ENCODE data around the gene LTBP4. TPM values are rescaled to one million over a fixed set of nuclear protein-coding genes. Genes with fewer than 3 reads are reported as not detected.

LTBP4 gene
- polyA plus RNA-seq, 1 donor (not counting 4 experiments of a cell fraction or from before 2014, with no cell fraction given) = 29.6 TPM

DNA sequence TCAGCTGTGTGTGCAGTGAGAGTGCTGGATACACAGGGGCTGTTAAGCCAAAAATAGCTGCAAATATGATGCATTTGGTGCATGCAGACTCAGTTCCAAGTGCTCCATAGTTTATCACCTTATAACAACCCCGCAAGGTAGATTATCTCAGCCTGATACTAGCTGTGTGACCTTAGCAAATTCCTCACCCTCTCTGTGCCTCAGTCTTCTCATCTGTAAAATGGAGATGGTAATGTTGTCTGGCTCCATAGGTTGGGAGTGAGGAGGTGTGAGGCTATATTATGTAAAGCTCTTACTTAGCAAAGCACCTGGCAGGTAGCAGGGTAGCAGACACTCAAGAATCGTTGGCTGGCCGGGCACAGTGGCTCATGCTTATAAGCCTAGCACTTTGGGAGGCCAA is 48.3 kb upstream of the LTBP4 start:
- Histone ChIP-seq H3K79me2 (ENCODE audit: control insufficient read depth, insufficient read depth, low read length) (no peaks in the 10 kb centered on the region), H3K36me3 (ENCODE audit: control insufficient read depth in 2 of 2, extremely low read depth in 1 of 2, insufficient read depth in 2 of 2, low read length in 2 of 2) (no peaks in the 10 kb centered on the region), H2AFZ (ENCODE audit: control insufficient read depth, low read length) (no peak overlapping the region), H3K9ac (ENCODE audit: control insufficient read depth, extremely low read depth, insufficient read depth, low read length) (no peak overlapping the region), H3K4me1 (ENCODE audit: control insufficient read depth, extremely low read depth, insufficient read depth, low read length) (no peaks in the 10 kb centered on the region), H3K27ac (ENCODE audit: control insufficient read depth, insufficient read depth, low read length) (no peak overlapping the region), H3K27me3 (ENCODE audit: control insufficient read depth, extremely low read depth, insufficient read depth, low read length) (peaks cover 28% of the 10 kb centered on the region), H4K20me1 (ENCODE audit: control insufficient read depth, extremely low read depth, insufficient read depth, low read length) (no peaks in the 10 kb centered on the region), H3K4me2 (ENCODE audit: control insufficient read depth, extremely low read depth, insufficient read depth, low read depth, low read length) (no peak overlapping the region), H3K9me1 (ENCODE audit: control insufficient read depth, extremely low read depth, insufficient read depth, low read length) (no peaks in the 10 kb centered on the region), H3K4me3 (ENCODE audit: control insufficient read depth in 2 of 3, extremely low read depth in 1 of 3, insufficient read depth in 2 of 3, low read depth in 1 of 3, low read length in 3 of 3) (no peak overlapping the region), H3K9me3 (ENCODE audit: control insufficient read depth, low read depth, low read length) (no peaks in the 10 kb centered on the region)
- DNase-seq (ENCODE audit: low read depth, low spot score) (no peak), FAIRE-seq (no peak)
- dilution Hi-C loops (cut with MboI; ENCODE audit: extremely low pct_ligation_motif_present, low sequenced_read_pairs) = no loop called here
- no peak for TF ChIP-seq EZH2 (IDR thresholded peaks at IDR 0.05; ENCODE audit: low read length)
- TF ChIP-seq, protein P1, sequence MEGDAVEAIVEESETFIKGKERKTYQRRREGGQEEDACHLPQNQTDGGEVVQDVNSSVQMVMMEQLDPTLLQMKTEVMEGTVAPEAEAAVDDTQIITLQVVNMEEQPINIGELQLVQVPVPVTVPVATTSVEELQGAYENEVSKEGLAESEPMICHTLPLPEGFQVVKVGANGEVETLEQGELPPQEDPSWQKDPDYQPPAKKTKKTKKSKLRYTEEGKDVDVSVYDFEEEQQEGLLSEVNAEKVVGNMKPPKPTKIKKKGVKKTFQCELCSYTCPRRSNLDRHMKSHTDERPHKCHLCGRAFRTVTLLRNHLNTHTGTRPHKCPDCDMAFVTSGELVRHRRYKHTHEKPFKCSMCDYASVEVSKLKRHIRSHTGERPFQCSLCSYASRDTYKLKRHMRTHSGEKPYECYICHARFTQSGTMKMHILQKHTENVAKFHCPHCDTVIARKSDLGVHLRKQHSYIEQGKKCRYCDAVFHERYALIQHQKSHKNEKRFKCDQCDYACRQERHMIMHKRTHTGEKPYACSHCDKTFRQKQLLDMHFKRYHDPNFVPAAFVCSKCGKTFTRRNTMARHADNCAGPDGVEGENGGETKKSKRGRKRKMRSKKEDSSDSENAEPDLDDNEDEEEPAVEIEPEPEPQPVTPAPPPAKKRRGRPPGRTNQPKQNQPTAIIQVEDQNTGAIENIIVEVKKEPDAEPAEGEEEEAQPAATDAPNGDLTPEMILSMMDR (optimal IDR thresholded peaks at IDR 0.05 in 1 of 3, IDR thresholded peaks at IDR 0.05 in 1 of 3, conservative IDR thresholded peaks at IDR 0.05 in 1 of 3; ENCODE audit: extremely low read depth in 1 of 3, insufficient read depth in 2 of 3, low read length in 3 of 3) = no peak

DNA sequence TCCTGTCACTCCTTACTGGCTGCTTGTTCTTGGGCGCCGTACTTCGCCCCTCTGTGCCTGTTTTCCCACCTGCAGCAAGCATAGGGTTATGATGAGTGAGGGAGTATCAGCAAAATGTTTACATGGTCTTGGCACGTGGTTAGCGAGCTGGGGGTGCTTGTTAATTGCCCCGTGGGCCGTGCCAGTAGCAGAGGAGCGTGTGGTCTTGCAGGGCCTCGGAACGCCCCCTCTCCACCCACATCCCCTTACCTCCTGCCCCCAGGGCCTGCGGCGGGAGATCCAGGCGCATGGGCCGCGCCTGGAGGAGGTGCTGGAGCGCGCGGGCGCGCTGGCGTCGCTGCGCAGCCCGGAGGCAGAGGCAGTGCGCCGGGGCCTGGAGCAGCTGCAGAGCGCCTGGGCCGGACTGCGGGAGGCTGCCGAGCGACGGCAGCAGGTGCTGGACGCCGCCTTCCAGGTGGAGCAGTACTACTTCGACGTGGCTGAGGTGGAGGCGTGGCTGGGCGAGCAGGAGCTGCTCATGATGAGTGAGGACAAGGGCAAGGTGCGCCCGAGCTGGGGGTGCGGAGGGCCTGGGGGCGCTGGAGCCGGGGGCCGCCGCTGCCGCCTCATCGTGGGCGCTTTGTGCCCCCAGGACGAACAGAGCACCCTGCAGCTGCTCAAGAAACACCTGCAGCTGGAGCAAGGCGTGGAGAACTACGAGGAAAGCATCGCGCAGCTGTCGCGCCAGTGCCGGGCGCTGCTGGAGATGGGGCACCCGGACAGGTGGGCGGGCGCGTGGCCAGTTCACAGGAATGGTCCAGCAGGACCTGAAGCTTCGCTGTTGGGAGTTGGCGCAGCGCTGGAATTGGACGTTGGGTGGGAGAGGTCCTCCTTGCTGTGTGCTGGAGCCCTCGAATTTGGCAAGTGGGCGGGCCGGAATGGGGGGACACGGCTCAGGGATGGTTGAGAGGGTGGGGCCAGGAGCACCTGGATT is 47.0 kb upstream of the LTBP4 start:
- FAIRE-seq (no peak), DNase-seq (ENCODE audit: low read depth, low spot score) (no peak)
- H3K36me3 ChIP-seq (ENCODE audit: control insufficient read depth in 2 of 2, extremely low read depth in 1 of 2, insufficient read depth in 2 of 2, low read length in 2 of 2) = no peaks in the 10 kb centered on the region
- H3K4me1 ChIP-seq (ENCODE audit: control insufficient read depth, extremely low read depth, insufficient read depth, low read length) = no peaks in the 10 kb centered on the region
- dilution Hi-C loops (cut with MboI; ENCODE audit: extremely low pct_ligation_motif_present, low sequenced_read_pairs) = no loop called here
- no peaks in the 10 kb centered on the region for H3K9me1 ChIP-seq (ENCODE audit: control insufficient read depth, extremely low read depth, insufficient read depth, low read length)
- H3K4me3 ChIP-seq (ENCODE audit: control insufficient read depth in 2 of 3, extremely low read depth in 1 of 3, insufficient read depth in 2 of 3, low read depth in 1 of 3, low read length in 3 of 3) = no peak overlapping the region
- no peak overlapping the region for H3K27ac ChIP-seq (ENCODE audit: control insufficient read depth, insufficient read depth, low read length)
- peaks cover 28% of the 10 kb centered on the region for H3K27me3 ChIP-seq (ENCODE audit: control insufficient read depth, extremely low read depth, insufficient read depth, low read length)
- peak; percentile 12 for TF ChIP-seq EZH2 (IDR thresholded peaks at IDR 0.05; ENCODE audit: low read length)
- TF ChIP-seq, protein P1 (optimal IDR thresholded peaks at IDR 0.05 in 1 of 3, IDR thresholded peaks at IDR 0.05 in 1 of 3, conservative IDR thresholded peaks at IDR 0.05 in 1 of 3; ENCODE audit: extremely low read depth in 1 of 3, insufficient read depth in 2 of 3, low read length in 3 of 3) = no peak
- H3K4me2 ChIP-seq (ENCODE audit: control insufficient read depth, extremely low read depth, insufficient read depth, low read depth, low read length) = no peak overlapping the region
- H3K79me2 ChIP-seq (ENCODE audit: control insufficient read depth, insufficient read depth, low read length) = no peaks in the 10 kb centered on the region
- H2AFZ ChIP-seq (ENCODE audit: control insufficient read depth, low read length) = no peak overlapping the region
- no peak overlapping the region for H3K9ac ChIP-seq (ENCODE audit: control insufficient read depth, extremely low read depth, insufficient read depth, low read length)
- H4K20me1 ChIP-seq (ENCODE audit: control insufficient read depth, extremely low read depth, insufficient read depth, low read length) = no peaks in the 10 kb centered on the region
- H3K9me3 ChIP-seq (ENCODE audit: control insufficient read depth, low read depth, low read length) = no peaks in the 10 kb centered on the region
